HG03095 (cell line): ENCODE data around the gene IL1R2.

Experiments used
- ATAC-seq: cut with Tn5 transposase; IDR thresholded peaks from one replicate; pipeline ENCODE4 v1.9.1; 2021; ENCODE audit warnings: moderate library complexity; ENCODE audit not compliant: unreplicated experiment

The IL1R2 gene

GRCh38 chr2:101974663-101975062 lies 17.1 kb upstream of the IL1R2 start:
- no peak for ATAC-seq

- no peak for ATAC-seq
Measured at GRCh38 chr2:101975171-101975870, 16.4 kb upstream of the IL1R2 start.

- no peak for ATAC-seq
Measured at GRCh38 chr2:101976891-101977290, 14.9 kb upstream of the IL1R2 start.

GRCh38 chr2:101980368-101980767 lies 11.4 kb upstream of the IL1R2 start:
- ATAC-seq: no peak

- no peak for ATAC-seq
Measured at GRCh38 chr2:101981066-101981465, 10.7 kb upstream of the IL1R2 start.

GRCh38 chr2:101981504-101981903 lies 10.3 kb upstream of the IL1R2 start:
- ATAC-seq: no peak

- ATAC-seq: no peak
Measured at GRCh38 chr2:101982495-101983029, 9.2 kb upstream of the IL1R2 start.

GRCh38 chr2:101983486-101983885 lies 8.3 kb upstream of the IL1R2 start:
- ATAC-seq: no peak

GRCh38 chr2:101983928-101984327 lies 7.8 kb upstream of the IL1R2 start:
- ATAC-seq: no peak

- no peak for ATAC-seq
Measured at GRCh38 chr2:101984656-101985055, 7.1 kb upstream of the IL1R2 start.

GRCh38 chr2:101985101-101985792 lies 6.5 kb upstream of the IL1R2 start:
- ATAC-seq: no peak

GRCh38 chr2:101985793-101986164 lies 6.0 kb upstream of the IL1R2 start:
- no peak for ATAC-seq

GRCh38 chr2:101986376-101986775 lies 5.4 kb upstream of the IL1R2 start:
- ATAC-seq: no peak

- ATAC-seq: no peak
Measured at GRCh38 chr2:101986804-101987740, 4.7 kb upstream of the IL1R2 start.

- no peak for ATAC-seq
Measured at GRCh38 chr2:101987832-101988231, 3.9 kb upstream of the IL1R2 start.

- ATAC-seq: no peak
Measured at GRCh38 chr2:101988541-101988940, 3.2 kb upstream of the IL1R2 start.

- no peak for ATAC-seq
Measured at GRCh38 chr2:101989740-101990460, 1.9 kb upstream of the IL1R2 start.

GRCh38 chr2:101993772-101994171 lies 2.0 kb downstream of the IL1R2 start:
- no peak for ATAC-seq

GRCh38 chr2:101995019-101995418 lies 3.3 kb downstream of the IL1R2 start:
- ATAC-seq: no peak

- ATAC-seq: no peak
Measured at GRCh38 chr2:101995804-101996203, 4.0 kb downstream of the IL1R2 start.

- no peak for ATAC-seq
Measured at GRCh38 chr2:101998556-101998895, 6.8 kb downstream of the IL1R2 start.
